HepG2 (cell line): ENCODE data around the gene SELENOV.

Experiments
- EED ChIP-seq: sonication (generic); formaldehyde crosslinking; IDR thresholded peaks from 2 replicates; pipeline ENCODE4 v1.5.0; 2020; ENCODE audit warnings: mild to moderate bottlenecking, missing genetic modification reagents
- ELK4 ChIP-seq: sonication (generic); formaldehyde crosslinking; IDR thresholded peaks from 2 replicates; pipeline ENCODE4 v1.9.0; 2021; ENCODE audit warnings: missing genetic modification reagents, borderline replicate concordance
- POLR2A ChIP-seq, 2 experiments: IDR thresholded peaks; 2 replicates each; pipeline ENCODE4 v1.6.1; 2011; ENCODE audit warnings: low read depth in 2 of 2, low read length in 2 of 2, mild to moderate bottlenecking in 1 of 2, moderate library complexity in 1 of 2; ENCODE audit not compliant: insufficient read depth in 1 of 2

- TF ChIP-seq POLR2A (IDR thresholded peaks at IDR 0.05; ENCODE audit: insufficient read depth in 1 of 2, low read depth in 2 of 2, low read length in 2 of 2), result no peak
- no peak for TF ChIP-seq EED
- TF ChIP-seq ELK4 (CRISPR knock-in tag), result no peak
These were observed 16.7 kb upstream of the SELENOV start for GRCh38 chr19:39497996-39498797.
